ENCODE data around the gene ARRB1. TPM values are rescaled to one million over a fixed set of nuclear protein-coding genes. Genes with fewer than 3 reads are reported as not detected.

Gene ARRB1
- total and polyA plus RNA-seq, 9 of the 15 experiments (the other 6 are each of a cell fraction or from before 2014, with no cell fraction given) = 6.6 to 45.4 (median 28.5) TPM

DNA sequence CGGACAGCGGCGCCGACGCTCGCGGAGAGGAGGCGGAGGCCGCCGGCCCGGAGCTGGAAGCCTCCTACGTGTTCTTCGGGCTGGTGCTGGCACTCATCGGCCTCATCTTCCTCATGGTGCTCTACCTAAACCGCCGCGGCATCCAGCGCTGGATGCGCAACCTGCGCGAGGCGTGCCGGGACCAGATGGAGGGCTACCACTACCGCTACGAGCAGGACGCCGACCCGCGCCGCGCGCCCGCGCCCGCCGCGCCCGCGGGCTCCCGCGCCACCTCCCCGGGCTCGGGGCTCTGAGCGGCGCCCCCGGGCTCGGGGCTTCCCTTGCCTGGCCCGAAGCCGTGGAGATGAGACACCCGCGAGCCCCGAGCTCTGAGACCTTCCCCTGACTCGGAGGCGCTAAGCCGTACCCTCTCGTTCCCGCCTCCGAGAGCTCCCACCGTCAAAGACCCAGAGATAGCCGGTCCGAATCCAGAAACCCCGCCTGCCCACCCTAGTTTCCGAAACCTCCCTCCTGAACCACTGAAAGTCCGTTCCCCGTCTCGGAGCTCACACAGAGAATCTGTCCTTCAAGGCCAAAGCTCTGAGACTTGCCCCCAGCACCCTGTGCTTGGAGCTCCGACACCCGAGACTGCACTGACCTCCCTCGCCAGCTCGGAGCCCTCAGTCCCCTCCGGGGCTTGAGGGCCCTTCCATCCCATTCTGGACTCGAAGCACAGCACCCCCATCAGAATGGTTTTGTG is 109.4 kb downstream of the ARRB1 start:
- Histone ChIP-seq H3K27me3 (ENCODE audit: control insufficient read depth in 2 of 2, insufficient read depth in 2 of 2, low read length in 2 of 2) (peaks cover 24 to 52% of the 10 kb centered on the region in 2 experiments), H2AFZ (ENCODE audit: low read depth, low read length) (peak overlapping the region; percentile 93), H4K20me1 (replicated peaks; ENCODE audit: control insufficient read depth, insufficient read depth, low read length) (peaks cover 24% of the 10 kb centered on the region), H3K79me2 (ENCODE audit: control insufficient read depth, insufficient read depth, low read length) (no peaks in the 10 kb centered on the region), H3K4me3 (peak overlapping the region; percentile 51), H3K9me3 (replicated peaks; ENCODE audit: control insufficient read depth, insufficient read depth, low read depth, low read length) (no peaks in the 10 kb centered on the region), H3K9me1 (ENCODE audit: control insufficient read depth, insufficient read depth, low read length) (peaks cover 4% of the 10 kb centered on the region), H3K27ac (ENCODE audit: extremely low read depth, low read depth, low read length) (no peak overlapping the region), H3K9ac (ENCODE audit: insufficient read depth in 1 of 2, low read depth in 2 of 2, low read length in 2 of 2) (peak overlapping the region in 1 of 2 experiments; percentile 88; a peak in 2 of 4 replicates), H3K4me1 (replicated peaks in 1 of 2; ENCODE audit: control insufficient read depth in 2 of 2, insufficient read depth in 2 of 2, low read length in 2 of 2) (peaks cover 3 to 23% of the 10 kb centered on the region in 2 experiments; a peak in 4 of 5 replicates), H3K4me2 (ENCODE audit: insufficient read depth, low read length) (peak overlapping the region; percentile 75), H3K36me3 (ENCODE audit: control insufficient read depth, insufficient read depth, low read length) (no peaks in the 10 kb centered on the region)
- POLR2A ChIA-PET = interaction anchor here (0.6 to 1.9 kb wide), 10 partner anchors 12 to 270 kb away, joined by 3 to 8 read pairs (median 3); partner anchors contain the start of gene NEU3
- FAIRE-seq = no peak
- in situ Hi-C loops (cut with MboI) (no loop called here), intact Hi-C loops (cut with micrococcal nuclease) (loop anchor here (10.0 kb wide), 1 partner anchor 537 kb away; no protein-coding TSS in a partner anchor)
- ATAC-seq = peak; percentile 40; the same call in 2 of the 3 replicates
- 5% methylated on average over 62 of the region's 72 CpGs for WGBS (ENCODE audit: insufficient coverage, low coverage, missing lambda C conversion rate)
- no peak for DNase-seq (ENCODE audit: extremely low read depth in 1 of 4, low spot score in 3 of 4)
- BruUV-seq (replicated peaks) = no TSS peak
- CTCF ChIA-PET (ENCODE audit: low intra/inter-chr PET ratio) = interaction anchor here (0.6 to 1.4 kb wide), 11 partner anchors 38 to 543 kb away, joined by 3 to 7 read pairs (median 3); no protein-coding TSS in a partner anchor
- TF ChIP-seq, protein P1, sequence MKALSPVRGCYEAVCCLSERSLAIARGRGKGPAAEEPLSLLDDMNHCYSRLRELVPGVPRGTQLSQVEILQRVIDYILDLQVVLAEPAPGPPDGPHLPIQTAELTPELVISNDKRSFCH (CRISPR knock-in tag; IDR thresholded peaks at IDR 0.05) = no peak
- TF ChIP-seq, protein P1 (tag; IDR thresholded peaks at IDR 0.05) = no peak
- TF ChIP-seq GTF2F1 (IDR thresholded peaks at IDR 0.05; ENCODE audit: low read depth, low read length) = no peak
- TF ChIP-seq GATAD2B (IDR thresholded peaks at IDR 0.05; ENCODE audit: borderline replicate concordance) = peak; percentile 9; the same call in 1 of the 2 replicates
- no peak for TF ChIP-seq MCM2 (IDR thresholded peaks at IDR 0.05; ENCODE audit: low read depth)
- TF ChIP-seq ZNF224 (CRISPR knock-in tag; IDR thresholded peaks at IDR 0.05) = no peak
- TF ChIP-seq ZNF24 (IDR thresholded peaks at IDR 0.05) = peak; percentile 3
- no peak for TF ChIP-seq TEAD2 (tag; IDR thresholded peaks at IDR 0.05)
- TF ChIP-seq, protein P2, sequence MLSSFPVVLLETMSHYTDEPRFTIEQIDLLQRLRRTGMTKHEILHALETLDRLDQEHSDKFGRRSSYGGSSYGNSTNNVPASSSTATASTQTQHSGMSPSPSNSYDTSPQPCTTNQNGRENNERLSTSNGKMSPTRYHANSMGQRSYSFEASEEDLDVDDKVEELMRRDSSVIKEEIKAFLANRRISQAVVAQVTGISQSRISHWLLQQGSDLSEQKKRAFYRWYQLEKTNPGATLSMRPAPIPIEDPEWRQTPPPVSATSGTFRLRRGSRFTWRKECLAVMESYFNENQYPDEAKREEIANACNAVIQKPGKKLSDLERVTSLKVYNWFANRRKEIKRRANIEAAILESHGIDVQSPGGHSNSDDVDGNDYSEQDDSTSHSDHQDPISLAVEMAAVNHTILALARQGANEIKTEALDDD (IDR thresholded peaks at IDR 0.05) = no peak
- no peak for TF ChIP-seq ZC3H8 (IDR thresholded peaks at IDR 0.05)
- TF ChIP-seq ZNF699 (CRISPR knock-in tag; IDR thresholded peaks at IDR 0.05; ENCODE audit: insufficient replicate concordance) = no peak
- no peak for TF ChIP-seq ZNF717 (CRISPR knock-in tag; IDR thresholded peaks at IDR 0.05)
- TF ChIP-seq CTBP1 (IDR thresholded peaks at IDR 0.05; ENCODE audit: borderline replicate concordance) = peak; percentile 13
- no peak for TF ChIP-seq EGR1 (conservative IDR thresholded peaks at IDR 0.05)
- TF ChIP-seq, protein P3, sequence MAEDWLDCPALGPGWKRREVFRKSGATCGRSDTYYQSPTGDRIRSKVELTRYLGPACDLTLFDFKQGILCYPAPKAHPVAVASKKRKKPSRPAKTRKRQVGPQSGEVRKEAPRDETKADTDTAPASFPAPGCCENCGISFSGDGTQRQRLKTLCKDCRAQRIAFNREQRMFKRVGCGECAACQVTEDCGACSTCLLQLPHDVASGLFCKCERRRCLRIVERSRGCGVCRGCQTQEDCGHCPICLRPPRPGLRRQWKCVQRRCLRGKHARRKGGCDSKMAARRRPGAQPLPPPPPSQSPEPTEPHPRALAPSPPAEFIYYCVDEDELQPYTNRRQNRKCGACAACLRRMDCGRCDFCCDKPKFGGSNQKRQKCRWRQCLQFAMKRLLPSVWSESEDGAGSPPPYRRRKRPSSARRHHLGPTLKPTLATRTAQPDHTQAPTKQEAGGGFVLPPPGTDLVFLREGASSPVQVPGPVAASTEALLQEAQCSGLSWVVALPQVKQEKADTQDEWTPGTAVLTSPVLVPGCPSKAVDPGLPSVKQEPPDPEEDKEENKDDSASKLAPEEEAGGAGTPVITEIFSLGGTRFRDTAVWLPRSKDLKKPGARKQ (CRISPR knock-in tag; IDR thresholded peaks at IDR 0.05) = no peak
- TF ChIP-seq LARP7 (IDR thresholded peaks at IDR 0.05) = no peak
- TF ChIP-seq FUS (optimal IDR thresholded peaks at IDR 0.05; ENCODE audit: low read depth, low read length) = no peak
- TF ChIP-seq MECOM (CRISPR knock-in tag; IDR thresholded peaks at IDR 0.05) = no peak
- no peak for TF ChIP-seq NCOA2 (IDR thresholded peaks at IDR 0.05; ENCODE audit: partially characterized antibody in 2 of 2)
- TF ChIP-seq SP2 (IDR thresholded peaks at IDR 0.05; ENCODE audit: extremely low read depth, low read depth, low read length, poor library complexity, severe bottlenecking) = no peak
- TF ChIP-seq CHD1 (IDR thresholded peaks at IDR 0.05; ENCODE audit: low read length) = peak; percentile 33
- peak; percentile 25 for TF ChIP-seq CXXC5 (CRISPR knock-in tag; IDR thresholded peaks at IDR 0.05)
- TF ChIP-seq NCOA6 (IDR thresholded peaks at IDR 0.05) = peak; percentile 65
